HepG2 (cell line): ENCODE results near the gene GLG1. TPM values are rescaled to one million over a fixed set of nuclear protein-coding genes. Genes with fewer than 3 reads are reported as not detected.

Experiments used
- CEBPG ChIP-seq: IDR thresholded peaks from 2 replicates; pipeline ENCODE4 v1.6.1; 2016
- PHF21A ChIP-seq: sonication (generic); formaldehyde crosslinking; IDR thresholded peaks from 2 replicates; pipeline ENCODE4 v1.5.0; 2020; ENCODE audit warnings: mild to moderate bottlenecking, missing genetic modification reagents
- SMAD1 ChIP-seq: sonication (generic); formaldehyde crosslinking; IDR thresholded peaks from 2 replicates; pipeline ENCODE4 v1.4.0; 2020; ENCODE audit warnings: missing genetic modification reagents, low read depth, mild to moderate bottlenecking, borderline replicate concordance
- ZBTB38 ChIP-seq: sonication (generic); formaldehyde crosslinking; IDR thresholded peaks from 2 replicates; pipeline ENCODE4 v1.5.1; 2020; ENCODE audit warnings: mild to moderate bottlenecking, missing genetic modification reagents
- ZNF460 ChIP-seq: sonication (generic); formaldehyde crosslinking; IDR thresholded peaks from 2 replicates; pipeline ENCODE4 v1.5.1; 2020; ENCODE audit warnings: missing genetic modification reagents, mild to moderate bottlenecking, borderline replicate concordance
- ZNF598 ChIP-seq: sonication (generic); formaldehyde crosslinking; IDR thresholded peaks from 2 replicates; pipeline ENCODE4 v1.5.1; 2020; ENCODE audit warnings: mild to moderate bottlenecking, missing genetic modification reagents, borderline replicate concordance
- ZNF615 ChIP-seq: sonication (generic); formaldehyde crosslinking; IDR thresholded peaks from 2 replicates; pipeline ENCODE4 v1.5.0; 2020; ENCODE audit warnings: mild to moderate bottlenecking, missing genetic modification reagents, borderline replicate concordance
- ZNF660 ChIP-seq: sonication (generic); formaldehyde crosslinking; IDR thresholded peaks from 2 replicates; pipeline ENCODE4 v1.5.1; 2020; ENCODE audit warnings: mild to moderate bottlenecking, low read depth, missing genetic modification reagents, borderline replicate concordance
- ZNF816 ChIP-seq: sonication (generic); formaldehyde crosslinking; IDR thresholded peaks from 2 replicates; pipeline ENCODE4 v1.8.0; 2022; ENCODE audit warnings: missing genetic modification reagents, mild to moderate bottlenecking, borderline replicate concordance
- polyA plus RNA-seq, 8 experiments: library from polyadenylated mRNA; depleted of rRNA in 3 of 8; stranded (reverse) in 7 of 8; unstranded in 1 of 8; fragments of >200 nt; fragmentation: Illumina TruSeq in 4 of 8; extraction: Trizol in 4 of 8; gene quantifications; 2 replicates each; pipeline versions ENCODE4 v1.2.1 to v1.2.3, GENCODE V29; 2011 to 2016; ENCODE audit warnings: low read depth in 4 of 8, missing spikeins in 1 of 8, mixed read lengths in 1 of 8; ENCODE audit not compliant: insufficient read depth in 1 of 8
- total RNA-seq, 5 experiments: library from RNA; depleted of rRNA; stranded (reverse); fragments of >200 nt; fragmentation: Illumina TruSeq; extraction: Trizol; gene quantifications; 2 replicates each; pipeline ENCODE4 v1.2.3, GENCODE V29; 2016; ENCODE audit warnings: low read depth in 1 of 5
- TF ChIP-seq, protein P1 (sequence below): sonication (generic); formaldehyde crosslinking; IDR thresholded peaks from 2 replicates; pipeline ENCODE4 v1.4.0; 2020; ENCODE audit warnings: missing genetic modification reagents
- TF ChIP-seq, protein P2 (sequence below): IDR thresholded peaks from 2 replicates; pipeline ENCODE4 v1.6.1; 2016; ENCODE audit warnings: mild to moderate bottlenecking, missing biosample characterization, missing genetic modification reagents
- TF ChIP-seq, protein P3 (sequence below): sonication (generic); formaldehyde crosslinking; IDR thresholded peaks from 2 replicates; pipeline ENCODE4 v1.4.0; 2020; ENCODE audit warnings: missing genetic modification reagents
- TF ChIP-seq, protein P4 (sequence below): sonication (generic); formaldehyde crosslinking; IDR thresholded peaks from 2 replicates; pipeline ENCODE4 v1.8.0; 2023; ENCODE audit warnings: mild to moderate bottlenecking, missing genetic modification reagents
- TF ChIP-seq, protein P5 (sequence below): sonication (generic); formaldehyde crosslinking; IDR thresholded peaks from 2 replicates; pipeline ENCODE4 v1.4.0; 2020; ENCODE audit warnings: mild to moderate bottlenecking, missing genetic modification reagents

The GLG1 gene
- total and polyA plus RNA-seq, 2 of the 13 experiments (the other 11 are each of a cell fraction or from before 2014, with no cell fraction given): 87.7 to 141 TPM

DNA sequence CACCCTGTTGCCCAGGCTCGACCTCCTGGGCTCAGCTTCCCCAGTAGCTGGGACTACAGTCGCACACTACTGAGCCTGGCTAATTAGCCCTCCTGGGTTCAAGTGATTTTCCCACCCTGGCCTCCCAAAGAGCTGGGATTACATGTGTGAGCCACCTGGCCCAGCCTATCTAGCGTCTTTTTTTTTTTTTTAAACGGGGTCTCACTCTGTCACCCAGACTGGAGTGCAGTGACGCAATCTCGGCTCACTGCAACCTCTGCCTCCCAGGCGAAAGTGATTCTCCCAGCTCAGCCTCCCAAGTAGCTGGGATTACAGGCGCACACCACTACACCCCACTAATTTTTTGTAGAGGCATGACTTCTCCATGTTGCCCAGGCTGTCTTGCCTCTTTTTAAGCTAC, 33.3 kb downstream of the GLG1 start (continued):
- TF ChIP-seq, protein P1, sequence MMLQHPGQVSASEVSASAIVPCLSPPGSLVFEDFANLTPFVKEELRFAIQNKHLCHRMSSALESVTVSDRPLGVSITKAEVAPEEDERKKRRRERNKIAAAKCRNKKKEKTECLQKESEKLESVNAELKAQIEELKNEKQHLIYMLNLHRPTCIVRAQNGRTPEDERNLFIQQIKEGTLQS (CRISPR knock-in tag): no peak
- TF ChIP-seq ZNF816 (CRISPR knock-in tag) (no peak), ZNF598 (CRISPR knock-in tag) (no peak), ZNF660 (CRISPR knock-in tag) (no peak), ZBTB38 (0 out of 2 replicates have a peak, but pooled peaks have one; percentile 32), SMAD1 (CRISPR knock-in tag) (no peak), ZNF615 (CRISPR knock-in tag) (no peak), PHF21A (CRISPR knock-in tag) (no peak), ZNF460 (CRISPR knock-in tag) (peak; percentile 38; the same call in 1 of the 2 replicates), CEBPG (CRISPR knock-in tag) (peak; percentile 78)
- TF ChIP-seq, protein P2, sequence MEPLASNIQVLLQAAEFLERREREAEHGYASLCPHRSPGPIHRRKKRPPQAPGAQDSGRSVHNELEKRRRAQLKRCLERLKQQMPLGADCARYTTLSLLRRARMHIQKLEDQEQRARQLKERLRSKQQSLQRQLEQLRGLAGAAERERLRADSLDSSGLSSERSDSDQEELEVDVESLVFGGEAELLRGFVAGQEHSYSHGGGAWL (CRISPR knock-in tag): no peak
- TF ChIP-seq, protein P3, sequence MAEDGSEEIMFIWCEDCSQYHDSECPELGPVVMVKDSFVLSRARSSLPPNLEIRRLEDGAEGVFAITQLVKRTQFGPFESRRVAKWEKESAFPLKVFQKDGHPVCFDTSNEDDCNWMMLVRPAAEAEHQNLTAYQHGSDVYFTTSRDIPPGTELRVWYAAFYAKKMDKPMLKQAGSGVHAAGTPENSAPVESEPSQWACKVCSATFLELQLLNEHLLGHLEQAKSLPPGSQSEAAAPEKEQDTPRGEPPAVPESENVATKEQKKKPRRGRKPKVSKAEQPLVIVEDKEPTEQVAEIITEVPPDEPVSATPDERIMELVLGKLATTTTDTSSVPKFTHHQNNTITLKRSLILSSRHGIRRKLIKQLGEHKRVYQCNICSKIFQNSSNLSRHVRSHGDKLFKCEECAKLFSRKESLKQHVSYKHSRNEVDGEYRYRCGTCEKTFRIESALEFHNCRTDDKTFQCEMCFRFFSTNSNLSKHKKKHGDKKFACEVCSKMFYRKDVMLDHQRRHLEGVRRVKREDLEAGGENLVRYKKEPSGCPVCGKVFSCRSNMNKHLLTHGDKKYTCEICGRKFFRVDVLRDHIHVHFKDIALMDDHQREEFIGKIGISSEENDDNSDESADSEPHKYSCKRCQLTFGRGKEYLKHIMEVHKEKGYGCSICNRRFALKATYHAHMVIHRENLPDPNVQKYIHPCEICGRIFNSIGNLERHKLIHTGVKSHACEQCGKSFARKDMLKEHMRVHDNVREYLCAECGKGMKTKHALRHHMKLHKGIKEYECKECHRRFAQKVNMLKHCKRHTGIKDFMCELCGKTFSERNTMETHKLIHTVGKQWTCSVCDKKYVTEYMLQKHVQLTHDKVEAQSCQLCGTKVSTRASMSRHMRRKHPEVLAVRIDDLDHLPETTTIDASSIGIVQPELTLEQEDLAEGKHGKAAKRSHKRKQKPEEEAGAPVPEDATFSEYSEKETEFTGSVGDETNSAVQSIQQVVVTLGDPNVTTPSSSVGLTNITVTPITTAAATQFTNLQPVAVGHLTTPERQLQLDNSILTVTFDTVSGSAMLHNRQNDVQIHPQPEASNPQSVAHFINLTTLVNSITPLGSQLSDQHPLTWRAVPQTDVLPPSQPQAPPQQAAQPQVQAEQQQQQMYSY (CRISPR knock-in tag): no peak
- TF ChIP-seq, protein P4, sequence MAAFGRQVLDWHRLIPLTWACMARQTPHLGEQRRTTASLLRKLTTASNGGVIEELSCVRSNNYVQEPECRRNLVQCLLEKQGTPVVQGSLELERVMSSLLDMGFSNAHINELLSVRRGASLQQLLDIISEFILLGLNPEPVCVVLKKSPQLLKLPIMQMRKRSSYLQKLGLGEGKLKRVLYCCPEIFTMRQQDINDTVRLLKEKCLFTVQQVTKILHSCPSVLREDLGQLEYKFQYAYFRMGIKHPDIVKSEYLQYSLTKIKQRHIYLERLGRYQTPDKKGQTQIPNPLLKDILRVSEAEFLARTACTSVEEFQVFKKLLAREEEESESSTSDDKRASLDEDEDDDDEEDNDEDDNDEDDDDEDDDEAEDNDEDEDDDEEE (CRISPR knock-in tag): no peak
- TF ChIP-seq, protein P5, sequence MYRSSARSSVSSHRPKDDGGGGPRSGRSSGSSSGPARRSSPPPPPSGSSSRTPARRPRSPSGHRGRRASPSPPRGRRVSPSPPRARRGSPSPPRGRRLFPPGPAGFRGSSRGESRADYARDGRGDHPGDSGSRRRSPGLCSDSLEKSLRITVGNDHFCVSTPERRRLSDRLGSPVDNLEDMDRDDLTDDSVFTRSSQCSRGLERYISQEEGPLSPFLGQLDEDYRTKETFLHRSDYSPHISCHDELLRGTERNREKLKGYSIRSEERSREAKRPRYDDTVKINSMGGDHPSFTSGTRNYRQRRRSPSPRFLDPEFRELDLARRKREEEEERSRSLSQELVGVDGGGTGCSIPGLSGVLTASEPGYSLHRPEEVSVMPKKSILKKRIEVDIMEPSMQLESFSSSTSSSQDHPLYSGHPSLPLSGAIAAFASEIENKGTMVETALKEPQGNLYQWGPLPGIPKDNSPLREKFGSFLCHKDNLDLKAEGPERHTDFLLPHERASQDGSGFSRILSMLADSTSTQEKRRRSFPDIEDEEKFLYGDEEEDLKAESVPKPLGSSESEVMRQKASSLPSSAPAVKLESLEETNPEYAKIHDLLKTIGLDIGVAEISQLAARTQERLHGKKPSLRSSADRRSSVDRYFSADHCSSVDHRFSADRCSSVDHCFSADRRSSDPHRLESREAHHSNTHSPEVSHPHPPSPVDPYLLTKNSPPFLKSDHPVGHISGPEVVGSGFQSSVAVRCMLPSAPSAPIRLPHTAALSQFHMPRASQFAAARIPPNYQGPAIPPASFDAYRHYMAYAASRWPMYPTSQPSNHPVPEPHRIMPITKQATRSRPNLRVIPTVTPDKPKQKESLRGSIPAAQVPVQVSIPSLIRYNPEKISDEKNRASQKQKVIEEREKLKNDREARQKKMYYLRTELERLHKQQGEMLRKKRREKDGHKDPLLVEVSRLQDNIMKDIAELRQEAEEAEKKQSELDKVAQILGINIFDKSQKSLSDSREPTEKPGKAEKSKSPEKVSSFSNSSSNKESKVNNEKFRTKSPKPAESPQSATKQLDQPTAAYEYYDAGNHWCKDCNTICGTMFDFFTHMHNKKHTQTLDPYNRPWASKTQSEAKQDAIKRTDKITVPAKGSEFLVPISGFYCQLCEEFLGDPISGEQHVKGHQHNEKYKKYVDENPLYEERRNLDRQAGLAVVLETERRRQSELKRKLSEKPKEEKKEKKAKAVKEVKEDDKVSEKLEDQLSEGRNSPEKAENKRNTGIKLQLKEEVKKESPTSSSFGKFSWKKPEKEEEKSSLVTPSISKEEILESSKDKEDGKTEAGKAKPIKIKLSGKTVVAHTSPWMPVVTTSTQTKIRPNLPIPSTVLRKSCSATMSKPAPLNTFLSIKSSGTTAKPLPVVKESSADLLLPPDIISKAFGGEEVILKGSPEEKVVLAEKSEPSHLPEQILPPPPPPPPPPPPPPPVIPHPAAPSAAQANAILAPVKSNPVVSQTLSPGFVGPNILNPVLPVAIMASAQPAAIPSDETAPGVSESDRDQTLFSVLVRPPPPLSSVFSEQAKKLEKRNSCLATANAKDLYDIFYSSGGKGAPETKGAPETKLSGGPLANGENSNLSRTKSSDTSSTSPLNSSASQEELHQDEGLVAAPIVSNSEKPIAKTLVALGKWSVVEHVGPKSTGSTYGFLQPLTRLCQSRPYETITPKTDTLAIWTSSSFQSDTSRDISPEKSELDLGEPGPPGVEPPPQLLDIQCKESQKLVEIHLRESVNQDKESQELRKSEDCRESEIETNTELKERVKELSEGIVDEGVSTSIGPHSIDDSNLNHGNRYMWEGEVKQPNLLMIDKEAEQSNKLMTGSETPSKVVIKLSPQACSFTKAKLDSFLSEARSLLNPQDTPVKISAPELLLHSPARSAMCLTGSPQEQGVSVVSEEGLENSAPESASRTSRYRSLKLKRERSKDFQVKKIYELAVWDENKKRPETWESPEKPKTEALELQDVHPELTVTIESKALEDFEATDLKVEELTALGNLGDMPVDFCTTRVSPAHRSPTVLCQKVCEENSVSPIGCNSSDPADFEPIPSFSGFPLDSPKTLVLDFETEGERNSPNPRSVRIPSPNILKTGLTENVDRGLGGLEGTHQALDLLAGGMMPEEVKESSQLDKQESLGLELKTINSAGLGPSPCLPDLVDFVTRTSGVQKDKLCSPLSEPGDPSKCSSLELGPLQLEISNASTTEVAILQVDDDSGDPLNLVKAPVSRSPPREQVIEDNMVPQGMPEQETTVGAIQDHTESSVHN (CRISPR knock-in tag): no peak
